Panc1 (cell line): Measurements from ENCODE around the gene ZNF324. TPM values are rescaled to one million over a fixed set of nuclear protein-coding genes. Genes with fewer than 3 reads are reported as not detected.

Source experiments
- ATAC-seq: fragments of 200-7000 bp; cut with Tn5 transposase; 2 replicates; pipeline ENCODE4 v1.9.1; 2020; ENCODE audit warnings: mild to moderate bottlenecking, moderate library complexity
- BruUV-seq: library from RNA; stranded (reverse); fragments of 400-500 nt; replicated peaks from 2 replicates; lab custom pipeline; 2021; lab: Mats Ljungman, UMichigan
- CTCF ChIA-PET: fragments of 300-600 bp; sonication (Branson Sonifier 250); formaldehyde crosslinking; loops from one replicate; lab custom pipeline; 2022; ENCODE audit warnings: antibody characterized with exemption; lab: Charles Lee
- POLR2A ChIA-PET: fragments of 300-600 bp; sonication (Branson Sonifier 250); formaldehyde crosslinking; loops from one replicate; lab custom pipeline; 2022; ENCODE audit warnings: antibody characterized with exemption; lab: Charles Lee
- DNase-seq: peaks from one replicate; pipeline ENCODE4 v3.0.0-alpha.2; 2010; ENCODE audit warnings: low read depth, low spot score
- H3K27ac ChIP-seq: 2 replicates; pipeline ENCODE4 v1.5.1; 2011; ENCODE audit warnings: mild to moderate bottlenecking, low read length, inconsistent platforms
- H3K27me3 ChIP-seq: fragments of 200-500 bp; sonication (Bioruptor generic); 2 replicates; pipeline ENCODE4 v1.6.0; 2014; ENCODE audit warnings: low read length, inconsistent platforms; ENCODE audit not compliant: control insufficient read depth, insufficient read depth
- H3K36me3 ChIP-seq: fragments of 200-500 bp; sonication (Bioruptor generic); 2 replicates; pipeline ENCODE4 v1.5.1; 2014; ENCODE audit warnings: inconsistent platforms, mild to moderate bottlenecking, low read length, moderate library complexity; ENCODE audit not compliant: control insufficient read depth, insufficient read depth
- H3K4me1 ChIP-seq: 2 replicates; pipeline ENCODE4 v1.5.1; 2011; ENCODE audit warnings: inconsistent platforms, mild to moderate bottlenecking, low read length, moderate library complexity; ENCODE audit not compliant: control insufficient read depth, insufficient read depth
- H3K4me3 ChIP-seq, 2 experiments: 2 replicates each; pipeline ENCODE4 v1.5.1; 2011 to 2012; ENCODE audit warnings: low read depth in 2 of 2, low read length in 2 of 2, mild to moderate bottlenecking in 2 of 2, inconsistent platforms in 1 of 2, moderate library complexity in 1 of 2
- H3K9me3 ChIP-seq: fragments of 200-500 bp; sonication (Bioruptor generic); 2 replicates; pipeline ENCODE4 v1.5.1; 2014; ENCODE audit warnings: low read depth, mild to moderate bottlenecking, inconsistent platforms, low read length, moderate library complexity; ENCODE audit not compliant: control insufficient read depth, insufficient read depth
- CTCF ChIP-seq: fragments of 450-650 bp; IDR thresholded peaks from 2 replicates; pipeline ENCODE4 v1.5.1; 2017; ENCODE audit warnings: mild to moderate bottlenecking
- POLR2AphosphoS5 ChIP-seq: IDR thresholded peaks from 2 replicates; pipeline ENCODE4 v1.6.1; 2012; ENCODE audit warnings: mild to moderate bottlenecking, low read depth, low read length, moderate library complexity
- SIN3A ChIP-seq: IDR thresholded peaks from 2 replicates; pipeline ENCODE4 v1.6.1; 2012; ENCODE audit warnings: low read depth, mild to moderate bottlenecking, low read length, moderate library complexity, borderline replicate concordance; ENCODE audit not compliant: insufficient read depth
- TCF7L2 ChIP-seq: IDR thresholded peaks from 2 replicates; pipeline ENCODE4 v1.6.1; 2011; ENCODE audit warnings: mild to moderate bottlenecking, low read depth, low read length, inconsistent platforms
- in situ Hi-C: cut with HindIII; loops from 2 replicates; pipeline ENCODE4 v1.10.0; 2016; ENCODE audit warnings: low sequenced_read_pairs, low pct_unique_long_range_greater_than_20kb
- intact Hi-C: fragments of 100-400 bp; cut with micrococcal nuclease; formaldehyde crosslinking; loops from one replicate; pipeline ENCODE4 v1.10.0; 2022; ENCODE audit not compliant: unreplicated experiment
- total RNA-seq: library from RNA; stranded (reverse); gene quantifications from one replicate; pipeline ENCODE4 v1.2.1, GENCODE V29; 2021; ENCODE audit not compliant: unreplicated experiment
- TF ChIP-seq, protein P1 (sequence below), 2 experiments: IDR thresholded peaks; 2 replicates each; pipeline ENCODE4 v1.6.1; 2011 to 2012; ENCODE audit warnings: low read depth in 2 of 2, control low read depth in 1 of 2, low read length in 1 of 2, mild to moderate bottlenecking in 1 of 2, moderate library complexity in 1 of 2; ENCODE audit not compliant: insufficient read depth in 1 of 2

ZNF324 gene
- total RNA-seq, 1 experiment from 2014 or later = 12.8 TPM

- Histone ChIP-seq H3K27me3 (no peaks in the 10 kb centered on the region), H3K36me3 (peaks cover 3% of the 10 kb centered on the region; the same call in 1 of the 2 replicates), H3K9me3 (no peaks in the 10 kb centered on the region), H3K27ac (no peak overlapping the region), H3K4me3 (no peak overlapping the region), H3K4me1 (peaks cover 10% of the 10 kb centered on the region)
- POLR2A ChIA-PET = no interaction called here
- TF ChIP-seq TCF7L2 (no peak), CTCF (no peak), POLR2AphosphoS5 (no peak), SIN3A (no peak)
- TF ChIP-seq, protein P1, sequence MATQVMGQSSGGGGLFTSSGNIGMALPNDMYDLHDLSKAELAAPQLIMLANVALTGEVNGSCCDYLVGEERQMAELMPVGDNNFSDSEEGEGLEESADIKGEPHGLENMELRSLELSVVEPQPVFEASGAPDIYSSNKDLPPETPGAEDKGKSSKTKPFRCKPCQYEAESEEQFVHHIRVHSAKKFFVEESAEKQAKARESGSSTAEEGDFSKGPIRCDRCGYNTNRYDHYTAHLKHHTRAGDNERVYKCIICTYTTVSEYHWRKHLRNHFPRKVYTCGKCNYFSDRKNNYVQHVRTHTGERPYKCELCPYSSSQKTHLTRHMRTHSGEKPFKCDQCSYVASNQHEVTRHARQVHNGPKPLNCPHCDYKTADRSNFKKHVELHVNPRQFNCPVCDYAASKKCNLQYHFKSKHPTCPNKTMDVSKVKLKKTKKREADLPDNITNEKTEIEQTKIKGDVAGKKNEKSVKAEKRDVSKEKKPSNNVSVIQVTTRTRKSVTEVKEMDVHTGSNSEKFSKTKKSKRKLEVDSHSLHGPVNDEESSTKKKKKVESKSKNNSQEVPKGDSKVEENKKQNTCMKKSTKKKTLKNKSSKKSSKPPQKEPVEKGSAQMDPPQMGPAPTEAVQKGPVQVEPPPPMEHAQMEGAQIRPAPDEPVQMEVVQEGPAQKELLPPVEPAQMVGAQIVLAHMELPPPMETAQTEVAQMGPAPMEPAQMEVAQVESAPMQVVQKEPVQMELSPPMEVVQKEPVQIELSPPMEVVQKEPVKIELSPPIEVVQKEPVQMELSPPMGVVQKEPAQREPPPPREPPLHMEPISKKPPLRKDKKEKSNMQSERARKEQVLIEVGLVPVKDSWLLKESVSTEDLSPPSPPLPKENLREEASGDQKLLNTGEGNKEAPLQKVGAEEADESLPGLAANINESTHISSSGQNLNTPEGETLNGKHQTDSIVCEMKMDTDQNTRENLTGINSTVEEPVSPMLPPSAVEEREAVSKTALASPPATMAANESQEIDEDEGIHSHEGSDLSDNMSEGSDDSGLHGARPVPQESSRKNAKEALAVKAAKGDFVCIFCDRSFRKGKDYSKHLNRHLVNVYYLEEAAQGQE (IDR thresholded peaks at IDR 0.05; ENCODE audit: insufficient read depth in 1 of 2, low read depth in 2 of 2, low read length in 1 of 2) = no peak
- CTCF ChIA-PET = interaction anchor here (0.7 kb wide), 1 partner anchor 45 kb away, joined by 4 read pairs; the partner anchor contains the start of gene CHMP2A
- in situ Hi-C loops = no loop called here
- BruUV-seq = no TSS peak
- no peak for ATAC-seq
- DNase-seq = no peak
- intact Hi-C loops = no loop called here
These were observed 43.4 kb downstream of the ZNF324 start for GRCh38 chr19:58510084-58510862.

DNA sequence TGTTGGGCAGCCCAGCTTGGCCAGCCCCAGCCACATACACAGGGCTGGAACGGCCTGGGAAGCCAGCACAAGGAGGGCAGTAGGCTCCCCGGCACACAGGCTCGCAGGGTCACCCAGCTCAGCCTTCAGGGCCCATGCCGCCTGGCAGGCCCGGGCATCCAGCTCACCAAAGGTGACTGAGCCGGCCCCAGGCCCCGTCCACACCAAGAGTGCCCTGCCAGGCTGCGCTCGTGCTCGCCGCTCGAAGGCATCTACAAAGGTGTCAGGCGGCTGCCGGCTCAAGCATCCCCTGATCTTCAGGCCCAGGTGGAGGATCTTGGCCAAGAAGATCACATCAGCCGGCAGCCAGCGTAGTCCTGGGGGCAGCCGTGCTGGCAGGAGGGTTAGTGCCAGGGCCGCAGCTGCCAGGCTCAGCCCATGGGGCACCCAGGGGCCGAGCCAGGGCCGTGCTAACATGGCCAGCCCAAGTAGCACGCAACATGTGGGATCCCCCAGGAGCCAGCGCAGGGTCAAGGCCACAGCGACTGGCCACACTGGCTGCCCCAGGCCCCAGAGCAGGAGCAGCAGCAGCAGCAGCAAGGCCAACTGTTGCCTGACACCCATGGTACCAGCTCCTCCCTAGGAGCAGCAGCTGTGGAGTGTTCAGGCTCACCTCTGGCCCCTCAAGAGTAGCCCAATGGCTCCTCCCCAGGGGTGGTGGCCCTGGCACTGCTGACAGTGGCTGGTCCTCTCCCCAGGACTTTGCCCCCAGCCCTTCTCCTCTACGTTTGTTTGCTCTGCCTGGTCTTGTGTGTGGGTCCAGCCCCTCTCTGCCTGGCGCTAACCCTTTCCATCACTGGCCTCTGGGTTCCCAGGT is 44.7 kb downstream of the ZNF324 start, which contains the start of gene SLC27A5:
TSS of gene SLC27A5 (minus strand) at position 640 of the 856 bp plus-strand sequence. CDS start at position 603, 37 bp downstream.
- H3K9me3 ChIP-seq = no peaks in the 10 kb centered on the region
- no peak for ATAC-seq
- peaks cover 18% of the 10 kb centered on the region for H3K4me1 ChIP-seq
- peaks cover 3% of the 10 kb centered on the region; the same call in 1 of the 2 replicates for H3K36me3 ChIP-seq
- ChIA-PET CTCF (no interaction called here), POLR2A (no interaction called here)
- TF ChIP-seq TCF7L2 = no peak
- no peak for TF ChIP-seq CTCF
- TF ChIP-seq POLR2AphosphoS5 = 0 out of 2 replicates have a peak, but pooled peaks have one; percentile 18
- TF ChIP-seq SIN3A = no peak
- H3K4me3 ChIP-seq = no peak within 1 kb of the TSS
- H3K27ac ChIP-seq = no peak within 1 kb of the TSS
- no TSS peak for BruUV-seq
- no peak for DNase-seq
- intact Hi-C loops (no loop called here), in situ Hi-C loops (no loop called here)
- H3K27me3 ChIP-seq = no peaks in the 10 kb centered on the region
